Type B pancreatic cell (in vitro differentiated cells): Measurements from ENCODE around the gene SRPK1. TPM values are rescaled to one million over a fixed set of nuclear protein-coding genes. Genes with fewer than 3 reads are reported as not detected.
"Not testable (repeated sequence)": the region's sequence is repeated elsewhere in the genome, so short reads cannot be mapped to it uniquely, and the experiment has no call there.

Source experiments
- DNase-seq: peaks from one replicate; pipeline ENCODE4 v3.0.0; 2021; ENCODE audit warnings: mixed read lengths; ENCODE audit not compliant: unreplicated experiment; ENCODE audit errors: extremely low spot score
- H3K27ac Mint-ChIP-seq: 2 replicates; pipeline ENCODE4 v1.8.0; 2021; ENCODE audit warnings: mild to moderate bottlenecking, mixed read lengths
- H3K27me3 Mint-ChIP-seq: 2 replicates; pipeline ENCODE4 v1.8.0; 2021; ENCODE audit warnings: mixed read lengths
- H3K36me3 Mint-ChIP-seq: 2 replicates; pipeline ENCODE4 v1.8.0; 2021; ENCODE audit warnings: mixed read lengths
- H3K4me1 Mint-ChIP-seq: one replicate; pipeline ENCODE4 v1.8.0; 2021; ENCODE audit warnings: mixed read lengths; ENCODE audit not compliant: unreplicated experiment
- H3K4me3 Mint-ChIP-seq: 2 replicates; pipeline ENCODE4 v1.8.0; 2021; ENCODE audit warnings: mild to moderate bottlenecking, mixed read lengths
- H3K9me3 Mint-ChIP-seq: 2 replicates; pipeline ENCODE4 v1.8.0; 2021; ENCODE audit warnings: mixed read lengths
- CTCF ChIP-seq: fragments of 200-600 bp; sonication (generic); conservative IDR thresholded peaks from 2 replicates; pipeline ENCODE4 v1.5.0; 2021; ENCODE audit warnings: antibody characterized with exemption, mild to moderate bottlenecking
- total RNA-seq: library from RNA; stranded (reverse); gene quantifications from 2 replicates; pipeline ENCODE4 v1.2.1, GENCODE V29; 2021; ENCODE audit warnings: low replicate concordance

SRPK1 gene
- total RNA-seq, 1 donor from 2014 or later: 73.8 TPM

- Mint-ChIP-seq H3K4me1 (peaks cover 19% of the 10 kb centered on the region), H3K36me3 (peaks cover 5% of the 10 kb centered on the region), H3K4me3 (peak overlapping the region; percentile 100), H3K27me3 (no peaks in the 10 kb centered on the region), H3K27ac (peak overlapping the region; percentile 95), H3K9me3 (no peaks in the 10 kb centered on the region)
- TF ChIP-seq CTCF: no peak
- no peak for DNase-seq
These were observed 1.6 kb downstream of the SRPK1 start for GRCh38 chr6:35919085-35919826.

GRCh38 chr6:35916893-35917292 is 4.0 kb downstream of the SRPK1 start:
- peak overlapping the region; percentile 67 for H3K4me3 Mint-ChIP-seq
- DNase-seq, H3K9me3 Mint-ChIP-seq, H3K27me3 Mint-ChIP-seq: not testable (repeated sequence)
- H3K4me1 Mint-ChIP-seq: peaks cover 19% of the 10 kb centered on the region
- peaks cover 20% of the 10 kb centered on the region for H3K36me3 Mint-ChIP-seq
- peak overlapping the region; percentile 66 for H3K27ac Mint-ChIP-seq

GRCh38 chr6:35916056-35916455 is 4.8 kb downstream of the SRPK1 start:
- peaks cover 16% of the 10 kb centered on the region for H3K4me1 Mint-ChIP-seq
- TF ChIP-seq CTCF: no peak
- no peak overlapping the region for H3K27ac Mint-ChIP-seq
- H3K36me3 Mint-ChIP-seq: peaks cover 26% of the 10 kb centered on the region
- H3K9me3 Mint-ChIP-seq: peaks cover 2% of the 10 kb centered on the region
- no peak overlapping the region for H3K4me3 Mint-ChIP-seq
- DNase-seq: no peak
- no peaks in the 10 kb centered on the region for H3K27me3 Mint-ChIP-seq

GRCh38 chr6:35914536-35914935 is 6.4 kb downstream of the SRPK1 start:
- H3K27ac Mint-ChIP-seq: no peak overlapping the region
- H3K36me3 Mint-ChIP-seq: peaks cover 39% of the 10 kb centered on the region
- H3K4me1 Mint-ChIP-seq: peaks cover 12% of the 10 kb centered on the region
- no peak for TF ChIP-seq CTCF
- H3K9me3 Mint-ChIP-seq: peaks cover 9% of the 10 kb centered on the region
- H3K27me3 Mint-ChIP-seq: no peaks in the 10 kb centered on the region
- H3K4me3 Mint-ChIP-seq: no peak overlapping the region
- DNase-seq: no peak

- H3K4me3 Mint-ChIP-seq: no peak overlapping the region
- no peak for DNase-seq
- no peaks in the 10 kb centered on the region for H3K4me1 Mint-ChIP-seq
- H3K27ac Mint-ChIP-seq: no peak overlapping the region
- H3K36me3 Mint-ChIP-seq: peaks cover 55% of the 10 kb centered on the region
- H3K27me3 Mint-ChIP-seq: no peaks in the 10 kb centered on the region
- H3K9me3 Mint-ChIP-seq: peaks cover 22% of the 10 kb centered on the region
- no peak for TF ChIP-seq CTCF
These were observed 8.8 kb downstream of the SRPK1 start for GRCh38 chr6:35911871-35912653.

GRCh38 chr6:35909571-35909970 is 11.3 kb downstream of the SRPK1 start:
- H3K4me1 Mint-ChIP-seq, H3K27me3 Mint-ChIP-seq, H3K4me3 Mint-ChIP-seq, DNase-seq, H3K27ac Mint-ChIP-seq: not testable (repeated sequence)
- Mint-ChIP-seq H3K36me3 (peaks cover 60% of the 10 kb centered on the region), H3K9me3 (peaks cover 22% of the 10 kb centered on the region)

GRCh38 chr6:35908753-35909401 is 12.0 kb downstream of the SRPK1 start:
- not testable (repeated sequence) for H3K4me1 Mint-ChIP-seq, H3K27ac Mint-ChIP-seq, DNase-seq, H3K4me3 Mint-ChIP-seq, H3K27me3 Mint-ChIP-seq
- peaks cover 22% of the 10 kb centered on the region for H3K9me3 Mint-ChIP-seq
- peaks cover 62% of the 10 kb centered on the region for H3K36me3 Mint-ChIP-seq
